CD8-positive, alpha-beta memory T cell (primary cell): ENCODE results near the gene CPNE6. TPM values are rescaled to one million over a fixed set of nuclear protein-coding genes. Genes with fewer than 3 reads are reported as not detected.

Source experiments
- CTCF ChIA-PET: fragments of 350-600 bp; sonication (Branson Sonifier 250); formaldehyde crosslinking; loops from one replicate; lab custom pipeline; 2021; ENCODE audit warnings: antibody characterized with exemption; lab: Charles Lee
- POLR2A ChIA-PET: fragments of 350-600 bp; sonication (Branson Sonifier 250); formaldehyde crosslinking; loops from one replicate; lab custom pipeline; 2021; ENCODE audit warnings: antibody characterized with exemption; lab: Charles Lee
- DNase-seq, 5 donors: peaks; one replicate each; pipeline versions ENCODE4 v3.0.0 to v3.0.0-alpha.2; 2020 to 2022; ENCODE audit warnings: mixed read lengths in 1 of 5
- H3K27ac ChIP-seq: one replicate; pipeline ENCODE4 v1.7.0; 2013; ENCODE audit warnings: low read depth, mild to moderate bottlenecking, low read length, moderate library complexity
- H3K27me3 ChIP-seq: 2 replicates; pipeline ENCODE4 v1.7.0; 2013; ENCODE audit warnings: low read length, mild to moderate bottlenecking; ENCODE audit not compliant: insufficient read depth, poor library complexity, severe bottlenecking
- H3K36me3 ChIP-seq: 2 replicates; pipeline ENCODE4 v1.7.0; 2013; ENCODE audit warnings: mild to moderate bottlenecking, low read length, moderate library complexity; ENCODE audit not compliant: insufficient read depth
- H3K4me1 ChIP-seq: 2 replicates; pipeline ENCODE4 v1.7.0; 2013; ENCODE audit warnings: mild to moderate bottlenecking, low read length, moderate library complexity; ENCODE audit not compliant: insufficient read depth
- H3K4me3 ChIP-seq: 2 replicates; pipeline ENCODE4 v1.7.0; 2013; ENCODE audit warnings: mild to moderate bottlenecking, low read length
- H3K9me3 ChIP-seq: 2 replicates; pipeline ENCODE4 v1.7.0; 2013; ENCODE audit warnings: mild to moderate bottlenecking, low read length
- H3K27ac Mint-ChIP-seq, 8 donors: one replicate each; pipeline ENCODE4 v1.8.0; 2020 to 2021; ENCODE audit warnings: mixed read lengths in 8 of 8, mild to moderate bottlenecking in 6 of 8, inconsistent platforms in 3 of 8, moderate library complexity in 3 of 8
- H3K27me3 Mint-ChIP-seq, 2 donors: one replicate each; pipeline ENCODE4 v1.8.0; 2020 to 2021; ENCODE audit warnings: mixed read lengths in 2 of 2, mild to moderate bottlenecking in 1 of 2, moderate library complexity in 1 of 2
- H3K36me3 Mint-ChIP-seq, 3 donors: one replicate each; pipeline ENCODE4 v1.8.0; 2020 to 2021; ENCODE audit warnings: mixed read lengths in 3 of 3, inconsistent platforms in 1 of 3, mild to moderate bottlenecking in 1 of 3
- H3K4me1 Mint-ChIP-seq, 3 donors: one replicate each; pipeline ENCODE4 v1.8.0; 2020 to 2021; ENCODE audit warnings: mixed read lengths in 3 of 3, inconsistent platforms in 1 of 3, mild to moderate bottlenecking in 1 of 3
- H3K4me3 Mint-ChIP-seq, 7 donors: one replicate each; pipeline ENCODE4 v1.8.0; 2020 to 2021; ENCODE audit warnings: mixed read lengths in 7 of 7, mild to moderate bottlenecking in 6 of 7, moderate library complexity in 4 of 7, inconsistent platforms in 2 of 7
- H3K9me3 Mint-ChIP-seq, 5 donors: one replicate each; pipeline ENCODE4 v1.8.0; 2020 to 2022; ENCODE audit warnings: mixed read lengths in 5 of 5, mild to moderate bottlenecking in 3 of 5, moderate library complexity in 2 of 5, inconsistent platforms in 1 of 5
- polyA plus RNA-seq: library from polyadenylated mRNA; unstranded; fragments of 300-500 nt; fragmentation: Illumina TruSeq; gene quantifications from one replicate; pipeline ENCODE4 v1.2.3, GENCODE V29; 2021
- total RNA-seq, 2 experiments: library from RNA; stranded (reverse); gene quantifications; one replicate each; pipeline ENCODE4 v1.2.3, GENCODE V29; 2021

The CPNE6 gene
- total and polyA plus RNA-seq, 3 experiments from 2014 or later: not detected

DNA sequence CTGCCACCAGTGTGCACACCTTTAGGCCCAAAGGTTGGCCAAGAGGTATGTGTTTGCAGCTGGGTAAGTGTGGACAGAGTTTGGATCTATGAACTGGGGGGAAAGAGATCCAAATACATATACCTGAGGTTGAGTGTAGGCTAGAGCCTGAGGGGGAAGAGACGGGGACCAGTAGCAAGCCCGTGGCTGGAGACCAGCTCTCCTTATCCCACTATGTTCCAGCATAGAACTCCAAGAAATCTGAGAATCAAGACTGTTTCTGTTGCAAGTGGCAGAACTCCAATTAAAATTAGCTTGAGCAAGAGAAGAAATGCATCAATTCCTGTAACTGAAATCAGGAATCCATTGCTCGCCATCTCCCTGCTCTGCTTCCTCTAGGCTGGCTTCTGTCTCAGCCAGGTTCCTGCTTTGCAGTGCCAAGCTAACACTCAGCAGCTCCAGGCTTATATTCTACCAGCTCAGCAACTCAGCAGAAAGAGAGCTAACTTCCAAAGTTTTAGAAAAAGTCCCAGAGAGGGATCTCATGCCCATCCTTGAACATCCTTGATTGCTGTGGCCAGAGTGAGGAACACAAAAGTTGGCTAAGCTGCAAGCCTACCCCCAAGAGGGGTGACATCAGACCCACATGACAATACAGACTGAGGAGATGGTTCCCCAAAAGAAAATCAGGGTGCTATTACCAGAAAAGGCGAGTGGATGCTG lies 21.3 kb downstream of the CPNE6 start:
- H3K27me3 ChIP-seq: no peaks in the 10 kb centered on the region
- no peak for DNase-seq
- Mint-ChIP-seq H3K9me3 (no peaks in the 10 kb centered on the region), H3K4me1 (peaks cover 28 to 37% (median 37%) of the 10 kb centered on the region in 3 donors), H3K27ac (peak overlapping the region; percentile 32 to 98 (median 90)), H3K27me3 (no peaks in the 10 kb centered on the region), H3K4me3 (peak overlapping the region; percentile 93 to 99 (median 97)), H3K36me3 (peaks cover 0 to 12% (median 1%) of the 10 kb centered on the region in 3 donors)
- no peak overlapping the region for H3K4me3 ChIP-seq
- no peaks in the 10 kb centered on the region for H3K9me3 ChIP-seq
- H3K4me1 ChIP-seq: peaks cover 16% of the 10 kb centered on the region
- no peak overlapping the region for H3K27ac ChIP-seq
- POLR2A ChIA-PET: interaction anchor here (1.5 to 4.9 kb wide), 2 partner anchors 12 to 22 kb away, joined by 5 to 29 read pairs; partner anchors contain the start of genes DCAF11 and NRL
- H3K36me3 ChIP-seq: no peaks in the 10 kb centered on the region
- CTCF ChIA-PET: interaction anchor here (0.8 to 12.1 kb wide), 10 partner anchors 11 to 150 kb away, joined by 3 to 185 read pairs (median 4); partner anchors contain the start of genes CARMIL3, DCAF11, EMC9 and NRL

GRCh38 chr14:24093207-24093900 lies 22.0 kb downstream of the CPNE6 start:
- DNase-seq: no peak
- peaks cover 16% of the 10 kb centered on the region for H3K4me1 ChIP-seq
- H3K27ac ChIP-seq: peak overlapping the region; percentile 83
- Mint-ChIP-seq H3K27ac (peak overlapping the region; percentile 65 to 98 (median 90)), H3K27me3 (no peaks in the 10 kb centered on the region), H3K9me3 (no peaks in the 10 kb centered on the region), H3K36me3 (peaks cover 0 to 16% (median 1%) of the 10 kb centered on the region in 3 donors), H3K4me1 (peaks cover 28 to 37% (median 37%) of the 10 kb centered on the region in 3 donors), H3K4me3 (peak overlapping the region; percentile 93 to 99 (median 97))
- POLR2A ChIA-PET: interaction anchor here (1.0 to 4.9 kb wide), 3 partner anchors 12 to 22 kb away, joined by 7 to 29 read pairs (median 26); partner anchors contain the start of genes DCAF11 and NRL
- no peaks in the 10 kb centered on the region for H3K36me3 ChIP-seq
- CTCF ChIA-PET: interaction anchor here (0.8 to 12.1 kb wide), 7 partner anchors 12 to 149 kb away, joined by 3 to 185 read pairs (median 5); partner anchors contain the start of genes CARMIL3 and TINF2
- H3K9me3 ChIP-seq: no peaks in the 10 kb centered on the region
- no peaks in the 10 kb centered on the region for H3K27me3 ChIP-seq
- peak overlapping the region; percentile 93 for H3K4me3 ChIP-seq

GRCh38 chr14:24093901-24094840 lies 22.8 kb downstream of the CPNE6 start, which contains the start of gene PCK2:
PCK2 (plus strand) TSS chr14:24094311; CDS start chr14:24094406, 95 bp downstream.
- Mint-ChIP-seq H3K4me1 (peaks cover 28 to 37% (median 37%) of the 10 kb centered on the region in 3 donors), H3K27me3 (no peaks in the 10 kb centered on the region), H3K27ac (peak within 1 kb of the TSS; percentile 65 to 98 (median 95)), H3K36me3 (peaks cover 0 to 21% (median 1%) of the 10 kb centered on the region in 3 donors), H3K9me3 (no peaks in the 10 kb centered on the region), H3K4me3 (peak within 1 kb of the TSS; percentile 93 to 99 (median 97))
- H3K4me1 ChIP-seq: peaks cover 16% of the 10 kb centered on the region
- POLR2A ChIA-PET: interaction anchor here (1.0 to 4.9 kb wide), 4 partner anchors 13 to 119 kb away, joined by 5 to 29 read pairs (median 16); partner anchors contain the start of genes CHMP4A, DCAF11 and NRL
- no peaks in the 10 kb centered on the region for H3K9me3 ChIP-seq
- CTCF ChIA-PET: interaction anchor here (0.9 to 12.1 kb wide), 7 partner anchors 11 to 148 kb away, joined by 3 to 185 read pairs (median 5); partner anchors contain the start of genes CARMIL3 and TINF2
- H3K4me3 ChIP-seq: peak within 1 kb of the TSS; percentile 93
- no peaks in the 10 kb centered on the region for H3K27me3 ChIP-seq
- H3K27ac ChIP-seq: peak within 1 kb of the TSS; percentile 83
- DNase-seq: peak; percentile 63 to 77 (median 67)
- H3K36me3 ChIP-seq: no peaks in the 10 kb centered on the region

GRCh38 chr14:24094841-24095270 lies 23.5 kb downstream of the CPNE6 start:
- Mint-ChIP-seq H3K27ac (peak overlapping the region; percentile 65 to 98 (median 95)), H3K27me3 (no peaks in the 10 kb centered on the region), H3K9me3 (no peaks in the 10 kb centered on the region), H3K4me1 (peaks cover 28 to 34% (median 32%) of the 10 kb centered on the region in 3 donors), H3K4me3 (peak overlapping the region; percentile 93 to 99 (median 97)), H3K36me3 (peaks cover 0 to 28% (median 4%) of the 10 kb centered on the region in 3 donors)
- POLR2A ChIA-PET: interaction anchor here (1.4 to 4.9 kb wide), 3 partner anchors 15 to 118 kb away, joined by 5 to 29 read pairs (median 26); partner anchors contain the start of genes CHMP4A, DCAF11 and NRL
- peaks cover 16% of the 10 kb centered on the region for H3K4me1 ChIP-seq
- H3K36me3 ChIP-seq: no peaks in the 10 kb centered on the region
- H3K27ac ChIP-seq: peak overlapping the region; percentile 83
- H3K27me3 ChIP-seq: no peaks in the 10 kb centered on the region
- CTCF ChIA-PET: interaction anchor here (0.6 to 12.1 kb wide), 5 partner anchors 11 to 148 kb away, joined by 3 to 185 read pairs (median 4); partner anchors contain the start of gene TINF2
- DNase-seq: no peak
- H3K9me3 ChIP-seq: no peaks in the 10 kb centered on the region
- H3K4me3 ChIP-seq: peak overlapping the region; percentile 93

DNA sequence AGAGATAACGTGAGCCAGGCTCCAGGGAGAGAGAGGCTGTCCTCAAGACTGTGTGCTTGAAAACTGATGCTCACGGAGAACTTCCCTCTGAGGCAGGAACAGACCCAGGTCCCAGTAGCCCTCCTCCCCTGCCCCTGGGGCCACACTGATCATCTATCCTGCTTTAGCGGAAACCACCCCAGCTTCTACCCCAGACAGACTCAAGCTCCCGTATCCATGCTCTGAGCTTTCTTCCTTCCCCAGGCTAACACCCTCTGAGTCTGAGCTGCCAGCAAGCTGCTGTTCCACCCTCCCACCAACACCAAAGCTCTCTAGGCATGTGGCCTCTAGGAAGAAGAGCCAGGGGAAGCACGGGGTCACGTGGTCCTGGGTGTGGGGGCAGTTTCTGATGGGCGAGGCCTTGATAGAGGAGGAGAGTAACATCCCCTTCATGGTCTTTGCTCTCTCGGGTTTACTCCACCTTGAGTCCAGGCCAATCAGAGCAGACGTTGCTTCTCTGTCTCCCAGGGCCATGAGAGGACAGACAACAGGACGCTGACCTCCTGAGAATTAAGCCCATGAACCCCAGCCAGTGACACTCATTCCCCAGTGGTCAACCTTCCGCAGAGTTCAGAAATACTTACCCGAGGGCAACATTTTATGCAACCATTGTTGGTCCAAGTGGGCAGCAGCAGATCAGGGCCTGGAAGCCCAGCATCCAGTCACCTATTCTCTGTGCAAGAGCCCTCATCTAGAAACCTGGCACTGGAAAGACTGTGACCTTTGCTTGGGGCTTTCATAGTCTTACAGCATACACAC lies 24.1 kb downstream of the CPNE6 start:
- DNase-seq: peak in 3 of 5 donors; percentile 17 to 21 (median 18)
- no peaks in the 10 kb centered on the region for H3K9me3 Mint-ChIP-seq
- Histone ChIP-seq H3K4me3 (peak overlapping the region; percentile 93), H3K27ac (peak overlapping the region; percentile 83), H3K9me3 (no peaks in the 10 kb centered on the region), H3K4me1 (peaks cover 16% of the 10 kb centered on the region), H3K36me3 (no peaks in the 10 kb centered on the region), H3K27me3 (no peaks in the 10 kb centered on the region)
- ChIA-PET POLR2A (interaction anchor here (0.7 to 4.9 kb wide), 4 partner anchors 14 to 118 kb away, joined by 5 to 29 read pairs (median 20); partner anchors contain the start of genes CHMP4A, DCAF11 and NRL), CTCF (interaction anchor here (0.6 to 12.1 kb wide), 7 partner anchors 10 to 147 kb away, joined by 3 to 185 read pairs (median 4); partner anchors contain the start of genes DCAF11, NRL and TINF2)
- H3K36me3 Mint-ChIP-seq: peaks cover 0 to 34% (median 4%) of the 10 kb centered on the region in 3 donors
- H3K4me3 Mint-ChIP-seq: peak overlapping the region; percentile 93 to 99 (median 97)
- peaks cover 27 to 30% (median 28%) of the 10 kb centered on the region in 3 donors for H3K4me1 Mint-ChIP-seq
- no peaks in the 10 kb centered on the region for H3K27me3 Mint-ChIP-seq
- peak overlapping the region; percentile 65 to 98 (median 95) for H3K27ac Mint-ChIP-seq

GRCh38 chr14:24096545-24097181 lies 25.3 kb downstream of the CPNE6 start:
- no peaks in the 10 kb centered on the region for H3K9me3 Mint-ChIP-seq
- H3K36me3 Mint-ChIP-seq: peaks cover 0 to 45% (median 8%) of the 10 kb centered on the region in 3 donors
- CTCF ChIA-PET: interaction anchor here (1.3 to 12.1 kb wide), 4 partner anchors 9 to 40 kb away, joined by 4 to 185 read pairs (median 60); partner anchors contain the start of genes DCAF11 and NRL
- no peaks in the 10 kb centered on the region for H3K9me3 ChIP-seq
- H3K4me3 Mint-ChIP-seq: peak overlapping the region; percentile 18 to 83 (median 50)
- no peak for DNase-seq
- H3K27ac ChIP-seq: no peak overlapping the region
- H3K27ac Mint-ChIP-seq: peak overlapping the region in 7 of 8 donors; percentile 13 to 87 (median 70)
- POLR2A ChIA-PET: interaction anchor here (0.8 kb wide), 1 partner anchor 1536 kb away, joined by 3 read pairs; no protein-coding TSS in a partner anchor
- no peaks in the 10 kb centered on the region for H3K27me3 Mint-ChIP-seq
- peaks cover 24 to 28% (median 25%) of the 10 kb centered on the region in 3 donors for H3K4me1 Mint-ChIP-seq
- no peaks in the 10 kb centered on the region for H3K36me3 ChIP-seq
- H3K4me1 ChIP-seq: peaks cover 16% of the 10 kb centered on the region
- no peaks in the 10 kb centered on the region for H3K27me3 ChIP-seq
- no peak overlapping the region for H3K4me3 ChIP-seq
